ENCODE results near the gene PSEN2.

DNA sequence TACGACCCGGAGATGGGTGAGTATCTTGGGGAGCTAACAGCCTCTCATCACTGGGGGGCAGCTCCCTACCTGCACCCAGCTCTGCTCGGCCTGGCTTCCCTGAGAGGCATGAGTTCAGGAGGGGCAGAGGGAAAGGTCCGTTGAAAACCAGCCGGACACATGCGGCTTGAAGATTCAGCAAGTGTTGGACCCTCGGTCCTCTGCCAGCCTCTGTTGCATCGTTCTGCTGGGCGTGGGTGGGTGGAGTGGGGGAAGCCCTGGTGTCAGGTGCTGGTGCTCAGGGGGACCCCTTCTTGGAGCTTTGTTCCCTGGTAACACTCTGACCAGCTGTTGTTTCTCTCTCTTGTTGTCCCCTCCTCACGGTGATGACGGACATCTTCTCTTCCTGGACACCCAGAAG is 20.9 kb downstream of the PSEN2 start:
- TF ChIP-seq, protein P1, sequence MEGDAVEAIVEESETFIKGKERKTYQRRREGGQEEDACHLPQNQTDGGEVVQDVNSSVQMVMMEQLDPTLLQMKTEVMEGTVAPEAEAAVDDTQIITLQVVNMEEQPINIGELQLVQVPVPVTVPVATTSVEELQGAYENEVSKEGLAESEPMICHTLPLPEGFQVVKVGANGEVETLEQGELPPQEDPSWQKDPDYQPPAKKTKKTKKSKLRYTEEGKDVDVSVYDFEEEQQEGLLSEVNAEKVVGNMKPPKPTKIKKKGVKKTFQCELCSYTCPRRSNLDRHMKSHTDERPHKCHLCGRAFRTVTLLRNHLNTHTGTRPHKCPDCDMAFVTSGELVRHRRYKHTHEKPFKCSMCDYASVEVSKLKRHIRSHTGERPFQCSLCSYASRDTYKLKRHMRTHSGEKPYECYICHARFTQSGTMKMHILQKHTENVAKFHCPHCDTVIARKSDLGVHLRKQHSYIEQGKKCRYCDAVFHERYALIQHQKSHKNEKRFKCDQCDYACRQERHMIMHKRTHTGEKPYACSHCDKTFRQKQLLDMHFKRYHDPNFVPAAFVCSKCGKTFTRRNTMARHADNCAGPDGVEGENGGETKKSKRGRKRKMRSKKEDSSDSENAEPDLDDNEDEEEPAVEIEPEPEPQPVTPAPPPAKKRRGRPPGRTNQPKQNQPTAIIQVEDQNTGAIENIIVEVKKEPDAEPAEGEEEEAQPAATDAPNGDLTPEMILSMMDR (IDR thresholded peaks at IDR 0.05) = no peak
- TF ChIP-seq POLR2A (IDR thresholded peaks at IDR 0.05) = no peak
